GM21723 (cell line): ENCODE results near the gene C1orf167.

ENCODE experiments used
- ATAC-seq: cut with Tn5 transposase; IDR thresholded peaks from one replicate; pipeline ENCODE4 v1.9.1; 2021; ENCODE audit warnings: mild to moderate bottlenecking, moderate library complexity; ENCODE audit not compliant: unreplicated experiment

Gene C1orf167

GRCh38 chr1:11828511-11828910, 66.5 kb downstream of the C1orf167 start:
- ATAC-seq, result no peak

GRCh38 chr1:11831945-11832725, 70.1 kb downstream of the C1orf167 start:
- no peak for ATAC-seq

DNA sequence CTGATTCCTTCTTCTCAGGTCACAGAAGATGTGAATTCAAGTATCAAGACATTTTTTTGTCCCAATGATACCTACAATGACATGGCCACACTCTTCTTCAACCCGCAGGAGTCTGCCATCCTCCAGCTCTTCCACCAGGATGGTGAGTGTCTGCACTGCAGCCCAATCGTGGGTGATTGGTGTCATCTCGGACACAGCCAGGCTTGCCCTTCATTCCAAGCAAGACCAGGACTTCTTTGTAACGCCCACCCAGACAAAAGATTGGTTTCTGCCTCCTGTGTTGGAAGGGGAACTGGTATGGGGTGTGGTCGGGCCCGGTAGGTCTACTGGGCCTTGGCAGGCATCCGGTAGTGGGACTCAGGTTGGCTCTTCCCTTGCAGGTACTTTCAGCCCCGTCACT, 71.5 kb downstream of the C1orf167 start:
- no peak for ATAC-seq

- no peak for ATAC-seq
These were observed 71.9 kb downstream of the C1orf167 start for GRCh38 chr1:11833900-11834299.

- no peak for ATAC-seq
These were observed 73.6 kb downstream of the C1orf167 start for GRCh38 chr1:11835441-11836225.

- ATAC-seq, result no peak
These were observed 75.2 kb downstream of the C1orf167 start for GRCh38 chr1:11836955-11837766.

- no peak for ATAC-seq
These were observed 75.9 kb downstream of the C1orf167 start for GRCh38 chr1:11837767-11838348.

GRCh38 chr1:11838349-11839272, 76.6 kb downstream of the C1orf167 start:
- no peak for ATAC-seq
